Colonic mucosa (tissue), 4 donors: Measurements from ENCODE around the gene DBF4. TPM values are rescaled to one million over a fixed set of nuclear protein-coding genes. Genes with fewer than 3 reads are reported as not detected.
"Not testable (repeated sequence)": the region's sequence is repeated elsewhere in the genome, so short reads cannot be mapped to it uniquely, and the experiment has no call there.

Source experiments
- DNase-seq: peaks from one replicate; pipeline ENCODE4 v3.0.0-alpha.2; 2020
- H3K27ac ChIP-seq: fragments of 200-600 bp; one replicate; pipeline ENCODE4 v1.8.0; 2021
- H3K27me3 ChIP-seq: fragments of 200-600 bp; one replicate; pipeline ENCODE4 v1.8.0; 2021
- H3K36me3 ChIP-seq: fragments of 200-600 bp; one replicate; pipeline ENCODE4 v1.8.0; 2021
- H3K4me1 ChIP-seq: fragments of 200-600 bp; one replicate; pipeline ENCODE4 v1.8.0; 2021; ENCODE audit warnings: mild to moderate bottlenecking
- H3K4me3 ChIP-seq: fragments of 200-600 bp; one replicate; pipeline ENCODE4 v1.8.0; 2021
- H3K9ac ChIP-seq, 2 donors: one replicate each; pipeline ENCODE4 v1.7.0; 2013; ENCODE audit warnings: control low read depth in 2 of 2, low read depth in 2 of 2, low read length in 2 of 2
- H3K9me3 ChIP-seq: fragments of 200-600 bp; one replicate; pipeline ENCODE4 v1.8.0; 2021
- CTCF ChIP-seq: fragments of 200-600 bp; IDR thresholded peaks from one replicate; pipeline ENCODE4 v1.8.0; 2022; ENCODE audit warnings: antibody characterized with exemption, mild to moderate bottlenecking
- intact Hi-C: fragments of 100-400 bp; cut with DNase I; formaldehyde crosslinking; loops from one replicate; pipeline ENCODE4 v1.14.1; 2022
- total RNA-seq, 2 donors: library from RNA; stranded (reverse); fragmentation: NEBNext Ultra II Directional in 1 of 2; extraction: Animal tissue kit (Norgen Biotek cat#: 25700) in 1 of 2; gene quantifications; one replicate each; pipeline ENCODE4 v1.2.1, GENCODE V29; 2021
- donor health status: healthy.
- donor health status: DM: no; HTN: no; CAD: no.
- donor health status: DM: no; HTN: no; CAD: no.

The DBF4 gene
- total RNA-seq, 2 donors from 2014 or later, result 17.8 to 31.4 TPM

GRCh38 chr7:87919875-87920274 lies 43.6 kb downstream of the DBF4 start:
- no peak overlapping the region for H3K9ac ChIP-seq
- no peak overlapping the region for H3K4me3 ChIP-seq
- H3K9me3 ChIP-seq, result no peaks in the 10 kb centered on the region
- intact Hi-C loops, result no loop called here
- H3K4me1 ChIP-seq, result no peaks in the 10 kb centered on the region
- no peak for TF ChIP-seq CTCF
- H3K27ac ChIP-seq, result no peak overlapping the region
- DNase-seq, result no peak
- H3K27me3 ChIP-seq, result no peaks in the 10 kb centered on the region
- no peaks in the 10 kb centered on the region for H3K36me3 ChIP-seq

- DNase-seq, result no peak
- no peak overlapping the region for H3K4me3 ChIP-seq
- H3K9ac ChIP-seq, result no peak overlapping the region
- no peaks in the 10 kb centered on the region for H3K9me3 ChIP-seq
- H3K27me3 ChIP-seq, result no peaks in the 10 kb centered on the region
- H3K36me3 ChIP-seq, result no peaks in the 10 kb centered on the region
- no peak for TF ChIP-seq CTCF
- H3K27ac ChIP-seq, result no peak overlapping the region
- intact Hi-C loops, result no loop called here
- no peaks in the 10 kb centered on the region for H3K4me1 ChIP-seq
Measured at GRCh38 chr7:87920578-87920977, 44.3 kb downstream of the DBF4 start.

- DNase-seq, result not testable (repeated sequence)
Measured at GRCh38 chr7:87922759-87923395, 46.6 kb downstream of the DBF4 start.

GRCh38 chr7:87926581-87927461 lies 50.5 kb downstream of the DBF4 start:
- Histone ChIP-seq H3K27ac (no peak overlapping the region), H3K9ac (no peak overlapping the region), H3K36me3 (no peaks in the 10 kb centered on the region), H3K4me3 (no peak overlapping the region), H3K27me3 (no peaks in the 10 kb centered on the region), H3K9me3 (no peaks in the 10 kb centered on the region), H3K4me1 (no peaks in the 10 kb centered on the region)
- peak; percentile 42 for DNase-seq
- intact Hi-C loops, result no loop called here
- TF ChIP-seq CTCF, result no peak

More at GRCh38 chr7:87922759-87923395, 46.6 kb downstream of the DBF4 start:
- H3K27me3 ChIP-seq, H3K4me1 ChIP-seq, H3K27ac ChIP-seq, H3K9me3 ChIP-seq, H3K9ac ChIP-seq, H3K4me3 ChIP-seq, H3K36me3 ChIP-seq, intact Hi-C loops: not testable (repeated sequence)

GRCh38 chr7:87933605-87933952 lies 57.3 kb downstream of the DBF4 start:
- H3K27me3 ChIP-seq, result no peaks in the 10 kb centered on the region
- TF ChIP-seq CTCF, result no peak
- H3K4me1 ChIP-seq, result peaks cover 7% of the 10 kb centered on the region
- H3K36me3 ChIP-seq, result no peaks in the 10 kb centered on the region
- intact Hi-C loops, result no loop called here
- H3K9me3 ChIP-seq, result no peaks in the 10 kb centered on the region
- H3K27ac ChIP-seq, result no peak overlapping the region
- DNase-seq, result no peak
- peak overlapping the region; percentile 60 for H3K4me3 ChIP-seq
- H3K9ac ChIP-seq, result peak overlapping the region in 1 of 2 donors; percentile 12
